ENCODE results near the gene EXOSC5. TPM values are rescaled to one million over a fixed set of nuclear protein-coding genes. Genes with fewer than 3 reads are reported as not detected.
"Not testable (repeated sequence)": the region's sequence is repeated elsewhere in the genome, so short reads cannot be mapped to it uniquely, and the experiment has no call there.

The EXOSC5 gene
- total RNA-seq, 1 experiment from 2014 or later, result 58.7 TPM

GRCh38 chr19:41435936-41436673 lies 38.9 kb upstream of the EXOSC5 start:
- DNase-seq, result no peak
- H3K9me3 ChIP-seq (ENCODE audit: control insufficient read depth, low read depth, low read length), result no peaks in the 10 kb centered on the region
- Mint-ChIP-seq H3K27me3 (ENCODE audit: low read depth) (peaks cover 2% of the 10 kb centered on the region; the same call in 1 of the 2 replicates), H3K27ac (no peak overlapping the region; a peak in 1 of 7 replicates), H3K4me3 (no peak overlapping the region), H3K4me1 (0 out of 4 replicates have a peak, but pooled peaks cover 0 to 4% of the 10 kb centered on the region in 2 experiments), H3K9me3 (no peaks in the 10 kb centered on the region; a peak in 1 of 5 replicates), H3K36me3 (ENCODE audit: insufficient read depth in 1 of 3, low read depth in 3 of 3) (peaks cover 19 to 36% (median 32%) of the 10 kb centered on the region in 3 experiments)
- H3K9ac ChIP-seq (ENCODE audit: extremely low read depth, insufficient read length, low read length), result no peak overlapping the region
- WGBS (ENCODE audit: extremely low coverage, insufficient read length, low lambda C conversion rate), result no CpG with 5 or more reads among the region's 19 CpGs
- no peak overlapping the region for H2AFZ ChIP-seq (ENCODE audit: low read length)
- TF ChIP-seq CTCF (conservative IDR thresholded peaks at IDR 0.05), result no peak; the same call in 2 of the 3 replicates
- H3K4me2 ChIP-seq (ENCODE audit: insufficient read depth, insufficient read length, low read length), result no peak overlapping the region
- H3K56ac ChIP-seq (ENCODE audit: insufficient read length, low read depth, low read length), result no peak overlapping the region
- no peak overlapping the region for H3T11ph ChIP-seq (ENCODE audit: low read length)
- no peak overlapping the region for H2BK20ac ChIP-seq (ENCODE audit: low read depth, low read length, poor library complexity, severe bottlenecking)
- H2BK15ac ChIP-seq (ENCODE audit: low read depth, low read length), result no peak overlapping the region
- H3K23me2 ChIP-seq (ENCODE audit: insufficient read length, low read depth, low read length, poor library complexity, severe bottlenecking), result no peaks in the 10 kb centered on the region
- peaks cover 3% of the 10 kb centered on the region for H3K79me1 ChIP-seq (ENCODE audit: insufficient read depth, low read depth, low read length, poor library complexity, severe bottlenecking)
- H2BK5ac ChIP-seq (ENCODE audit: insufficient read length, low read length), result no peak overlapping the region
- no peak overlapping the region for H2BK12ac ChIP-seq (ENCODE audit: insufficient read length, low read depth, low read length)
- H3K4me1 ChIP-seq (ENCODE audit: insufficient read depth, low read length), result no peaks in the 10 kb centered on the region
- H4K20me1 ChIP-seq (ENCODE audit: control insufficient read depth, insufficient read depth, insufficient read length), result no peaks in the 10 kb centered on the region
- H2AK5ac ChIP-seq (ENCODE audit: insufficient read length, low read length), result no peak overlapping the region
- H3K27me3 ChIP-seq (ENCODE audit: insufficient read depth, low read length), result no peaks in the 10 kb centered on the region
- H3K14ac ChIP-seq (ENCODE audit: insufficient read depth, low read length), result no peak overlapping the region
- H4K8ac ChIP-seq (replicated peaks; ENCODE audit: insufficient read length, low read depth, low read length), result no peak overlapping the region
- no peak overlapping the region for H3K23ac ChIP-seq (ENCODE audit: insufficient read length, low read depth, low read length)
- no peaks in the 10 kb centered on the region for H3K79me2 ChIP-seq (ENCODE audit: insufficient read depth, low read length)
- no peak overlapping the region for H3K27ac ChIP-seq (ENCODE audit: insufficient read length, low read depth, low read length)
- no peak overlapping the region for H3K18ac ChIP-seq (ENCODE audit: insufficient read length, low read depth, low read length)
- no peak overlapping the region for H2BK120ac ChIP-seq (ENCODE audit: low read depth, low read length, poor library complexity, severe bottlenecking)
- H3K4ac ChIP-seq (ENCODE audit: low read depth, low read length), result no peak overlapping the region
- H4K5ac ChIP-seq (ENCODE audit: insufficient read length, low read depth, low read length), result no peak overlapping the region
- H4K91ac ChIP-seq (ENCODE audit: insufficient read length, low read depth, low read length), result no peak overlapping the region

- not testable (repeated sequence) for H4K91ac ChIP-seq (ENCODE audit: insufficient read length, low read depth, low read length); H3K4me2 ChIP-seq (ENCODE audit: insufficient read depth, insufficient read length, low read length); H3K18ac ChIP-seq (ENCODE audit: insufficient read length, low read depth, low read length); H4K5ac ChIP-seq (ENCODE audit: insufficient read length, low read depth, low read length); H3K27me3 ChIP-seq (ENCODE audit: insufficient read depth, low read length); H3K27ac Mint-ChIP-seq; H2AK5ac ChIP-seq (ENCODE audit: insufficient read length, low read length); H3K79me1 ChIP-seq (ENCODE audit: insufficient read depth, low read depth, low read length, poor library complexity, severe bottlenecking); DNase-seq; H2BK5ac ChIP-seq (ENCODE audit: insufficient read length, low read length); H3K9me3 Mint-ChIP-seq; H3K23ac ChIP-seq (ENCODE audit: insufficient read length, low read depth, low read length); H3K23me2 ChIP-seq (ENCODE audit: insufficient read length, low read depth, low read length, poor library complexity, severe bottlenecking); H4K8ac ChIP-seq (replicated peaks; ENCODE audit: insufficient read length, low read depth, low read length); H3T11ph ChIP-seq (ENCODE audit: low read length); H2BK20ac ChIP-seq (ENCODE audit: low read depth, low read length, poor library complexity, severe bottlenecking); H3K9ac ChIP-seq (ENCODE audit: extremely low read depth, insufficient read length, low read length); H3K4me3 Mint-ChIP-seq; H3K14ac ChIP-seq (ENCODE audit: insufficient read depth, low read length); H3K9me3 ChIP-seq (ENCODE audit: control insufficient read depth, low read depth, low read length); H3K79me2 ChIP-seq (ENCODE audit: insufficient read depth, low read length); H4K20me1 ChIP-seq (ENCODE audit: control insufficient read depth, insufficient read depth, insufficient read length); H3K4me1 ChIP-seq (ENCODE audit: insufficient read depth, low read length); H3K56ac ChIP-seq (ENCODE audit: insufficient read length, low read depth, low read length); H2BK15ac ChIP-seq (ENCODE audit: low read depth, low read length); H2AFZ ChIP-seq (ENCODE audit: low read length); H3K4ac ChIP-seq (ENCODE audit: low read depth, low read length); H2BK120ac ChIP-seq (ENCODE audit: low read depth, low read length, poor library complexity, severe bottlenecking); H3K27ac ChIP-seq (ENCODE audit: insufficient read length, low read depth, low read length); H3K4me1 Mint-ChIP-seq; H2BK12ac ChIP-seq (ENCODE audit: insufficient read length, low read depth, low read length); H3K27me3 Mint-ChIP-seq (ENCODE audit: low read depth)
- WGBS (ENCODE audit: extremely low coverage, insufficient read length, low lambda C conversion rate), result no CpG with 5 or more reads among the region's 11 CpGs
- peaks cover 20 to 38% (median 37%) of the 10 kb centered on the region in 3 experiments for H3K36me3 Mint-ChIP-seq (ENCODE audit: insufficient read depth in 1 of 3, low read depth in 3 of 3)
These were observed 38.2 kb upstream of the EXOSC5 start for GRCh38 chr19:41435376-41435775.
